IMR-90 (cell line): ENCODE results near the gene RHCE.
"Not testable (repeated sequence)": the region's sequence is repeated elsewhere in the genome, so short reads cannot be mapped to it uniquely, and the experiment has no call there.

Source experiments
- MAZ ChIP-seq: IDR thresholded peaks from 2 replicates; pipeline ENCODE4 v1.6.1; 2012; ENCODE audit warnings: low read depth, mild to moderate bottlenecking, low read length, improper control_type of control experiment, moderate library complexity, borderline replicate concordance
- POLR2A ChIP-seq: IDR thresholded peaks from 2 replicates; pipeline ENCODE4 v1.6.1; 2012; ENCODE audit warnings: mild to moderate bottlenecking, low read depth, low read length
- RAD21 ChIP-seq: IDR thresholded peaks from 2 replicates; pipeline ENCODE4 v1.6.1; 2012; ENCODE audit warnings: low read length, improper control_type of control experiment
- RCOR1 ChIP-seq: IDR thresholded peaks from 2 replicates; pipeline ENCODE4 v1.6.1; 2012; ENCODE audit warnings: mild to moderate bottlenecking, low read length, improper control_type of control experiment; ENCODE audit not compliant: insufficient replicate concordance
- RFX5 ChIP-seq: IDR thresholded peaks from 2 replicates; pipeline ENCODE4 v1.8.0; 2012; ENCODE audit warnings: low read depth, mild to moderate bottlenecking, low read length, moderate library complexity
- SMC3 ChIP-seq: fragments of 150-350 bp; IDR thresholded peaks from 2 replicates; pipeline ENCODE4 v1.6.1; 2016; ENCODE audit warnings: low read depth, mild to moderate bottlenecking, antibody characterized with exemption, low read length, moderate library complexity
- TF ChIP-seq, protein P1 (sequence below): conservative IDR thresholded peaks from 2 replicates; pipeline ENCODE4 v1.5.1; 2012; ENCODE audit warnings: mild to moderate bottlenecking, low read depth, low read length, improper control_type of control experiment
- TF ChIP-seq, protein P2 (sequence below): fragments of 150-350 bp; IDR thresholded peaks from 2 replicates; pipeline ENCODE4 v1.6.1; 2017; ENCODE audit warnings: mild to moderate bottlenecking, antibody characterized with exemption, low read length, low read depth

- TF ChIP-seq, protein P1, sequence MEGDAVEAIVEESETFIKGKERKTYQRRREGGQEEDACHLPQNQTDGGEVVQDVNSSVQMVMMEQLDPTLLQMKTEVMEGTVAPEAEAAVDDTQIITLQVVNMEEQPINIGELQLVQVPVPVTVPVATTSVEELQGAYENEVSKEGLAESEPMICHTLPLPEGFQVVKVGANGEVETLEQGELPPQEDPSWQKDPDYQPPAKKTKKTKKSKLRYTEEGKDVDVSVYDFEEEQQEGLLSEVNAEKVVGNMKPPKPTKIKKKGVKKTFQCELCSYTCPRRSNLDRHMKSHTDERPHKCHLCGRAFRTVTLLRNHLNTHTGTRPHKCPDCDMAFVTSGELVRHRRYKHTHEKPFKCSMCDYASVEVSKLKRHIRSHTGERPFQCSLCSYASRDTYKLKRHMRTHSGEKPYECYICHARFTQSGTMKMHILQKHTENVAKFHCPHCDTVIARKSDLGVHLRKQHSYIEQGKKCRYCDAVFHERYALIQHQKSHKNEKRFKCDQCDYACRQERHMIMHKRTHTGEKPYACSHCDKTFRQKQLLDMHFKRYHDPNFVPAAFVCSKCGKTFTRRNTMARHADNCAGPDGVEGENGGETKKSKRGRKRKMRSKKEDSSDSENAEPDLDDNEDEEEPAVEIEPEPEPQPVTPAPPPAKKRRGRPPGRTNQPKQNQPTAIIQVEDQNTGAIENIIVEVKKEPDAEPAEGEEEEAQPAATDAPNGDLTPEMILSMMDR: not testable (repeated sequence)
- TF ChIP-seq POLR2A, RAD21, SMC3, MAZ, RCOR1, RFX5: not testable (repeated sequence)
- TF ChIP-seq, protein P2, sequence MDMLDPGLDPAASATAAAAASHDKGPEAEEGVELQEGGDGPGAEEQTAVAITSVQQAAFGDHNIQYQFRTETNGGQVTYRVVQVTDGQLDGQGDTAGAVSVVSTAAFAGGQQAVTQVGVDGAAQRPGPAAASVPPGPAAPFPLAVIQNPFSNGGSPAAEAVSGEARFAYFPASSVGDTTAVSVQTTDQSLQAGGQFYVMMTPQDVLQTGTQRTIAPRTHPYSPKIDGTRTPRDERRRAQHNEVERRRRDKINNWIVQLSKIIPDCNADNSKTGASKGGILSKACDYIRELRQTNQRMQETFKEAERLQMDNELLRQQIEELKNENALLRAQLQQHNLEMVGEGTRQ: not testable (repeated sequence)
These were observed 40.2 kb upstream of the RHCE start for GRCh38 chr1:25460816-25461215.
